SJCRH30 (cell line): Measurements from ENCODE around the gene AKAP17A. TPM values are rescaled to one million over a fixed set of nuclear protein-coding genes. Genes with fewer than 3 reads are reported as not detected.
A peak's percentile ranks its signal among the peaks of the same experiment; 100 is the strongest.
"Not testable (repeated sequence)": the region's sequence is repeated elsewhere in the genome, so short reads cannot be mapped to it uniquely, and the experiment has no call there.

ENCODE experiments used
- DNase-seq, 2 experiments: peaks; one replicate each; pipeline ENCODE4 v3.0.0-alpha.2; 2015 to 2020
- H3K27ac ChIP-seq: fragments of 250-450 bp; sonication (Bioruptor Pico); 2 replicates; pipeline ENCODE4 v1.5.1; 2020; ENCODE audit warnings: mild to moderate bottlenecking, moderate library complexity
- H3K27me3 ChIP-seq: fragments of 250-450 bp; sonication (Bioruptor Pico); 2 replicates; pipeline ENCODE4 v1.5.1; 2020; ENCODE audit warnings: mild to moderate bottlenecking, moderate library complexity
- H3K36me3 ChIP-seq: fragments of 250-450 bp; sonication (Bioruptor Pico); 2 replicates; pipeline ENCODE4 v1.5.1; 2020; ENCODE audit warnings: mild to moderate bottlenecking, moderate library complexity
- H3K4me1 ChIP-seq: fragments of 250-450 bp; sonication (Bioruptor Pico); 2 replicates; pipeline ENCODE4 v1.5.1; 2020; ENCODE audit warnings: mild to moderate bottlenecking, moderate library complexity
- H3K4me3 ChIP-seq: fragments of 250-450 bp; sonication (Bioruptor Pico); 2 replicates; pipeline ENCODE4 v1.5.1; 2020; ENCODE audit warnings: mild to moderate bottlenecking, moderate library complexity
- H3K9me3 ChIP-seq: fragments of 250-450 bp; sonication (Bioruptor Pico); replicated peaks from 2 replicates; pipeline ENCODE4 v1.5.1; 2020; ENCODE audit warnings: mild to moderate bottlenecking, moderate library complexity
- total RNA-seq: library from RNA; depleted of rRNA; stranded (reverse); fragments of >200 nt; shearing (Covaris generic); gene quantifications from 2 replicates; pipeline ENCODE4 v1.2.3, GENCODE V29; 2014

Gene AKAP17A
- total RNA-seq, 1 experiment from 2014 or later: 28.4 TPM

DNA sequence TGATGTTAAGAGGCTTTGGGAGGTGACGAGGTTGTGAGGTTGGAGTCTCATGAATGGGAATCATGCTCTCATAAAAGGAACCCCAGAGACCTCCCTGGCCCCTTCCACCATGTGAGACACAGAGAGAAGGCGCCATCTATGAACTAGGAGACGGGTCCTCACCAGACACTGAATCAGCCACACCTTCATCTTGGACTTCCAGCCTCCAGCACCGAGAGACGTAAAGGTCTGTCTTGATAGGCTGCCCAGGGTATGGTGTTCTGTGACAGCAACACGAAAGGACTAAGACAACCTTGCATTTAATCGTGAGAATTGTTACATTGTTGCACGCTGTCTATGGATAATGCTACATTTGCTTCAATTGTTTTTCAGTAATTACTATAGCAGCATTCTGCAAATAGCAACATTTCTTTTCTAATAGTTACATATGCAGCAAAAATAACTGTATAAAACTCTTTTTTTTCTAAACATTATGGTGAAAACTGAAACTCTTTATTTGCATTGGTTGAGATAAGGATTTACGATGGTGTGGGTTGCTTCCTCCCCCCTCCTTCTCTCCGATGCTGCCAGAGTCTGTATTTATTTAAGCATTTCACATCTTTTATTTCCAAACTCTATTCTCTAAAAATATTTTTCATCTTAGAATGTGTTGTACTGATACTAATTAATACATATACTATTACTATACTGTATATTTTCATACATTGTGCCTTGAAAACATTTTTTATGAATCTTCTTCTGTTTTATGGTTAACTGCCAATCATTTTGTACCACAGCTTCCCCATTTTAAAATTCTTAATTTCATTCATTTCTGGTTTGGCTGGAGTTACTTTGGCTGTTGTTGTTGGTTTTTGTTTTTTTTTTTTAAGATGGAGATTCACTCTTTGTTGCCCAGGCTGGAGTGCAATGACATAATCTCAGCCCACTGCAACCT is 26.4 kb upstream of the AKAP17A start:
- Histone ChIP-seq H3K4me3 (no peak overlapping the region), H3K27ac (no peak overlapping the region), H3K9me3 (no peaks in the 10 kb centered on the region), H3K36me3 (no peaks in the 10 kb centered on the region), H3K27me3 (no peaks in the 10 kb centered on the region), H3K4me1 (no peaks in the 10 kb centered on the region)
- no peak for DNase-seq

DNA sequence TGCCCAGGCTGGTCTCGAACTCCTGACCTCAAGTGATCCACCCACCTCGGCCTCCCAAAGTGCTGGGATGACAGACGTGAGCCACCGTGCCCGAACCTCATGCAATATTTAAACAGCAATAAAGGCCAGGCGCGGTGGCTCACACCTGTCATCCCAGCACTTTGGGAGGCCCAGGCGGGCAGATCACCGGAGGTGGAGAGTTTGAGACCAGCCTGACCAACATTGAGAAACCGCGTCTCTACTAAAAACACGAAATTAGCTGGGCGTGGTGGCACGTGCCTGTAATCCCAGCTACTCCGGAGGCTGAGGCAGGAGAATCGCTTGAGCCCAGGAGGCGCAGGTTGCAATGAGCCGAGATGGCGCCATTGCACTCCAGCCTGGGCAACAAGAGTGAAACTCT is 17.2 kb upstream of the AKAP17A start:
- H3K27ac ChIP-seq, H3K4me1 ChIP-seq, H3K4me3 ChIP-seq, DNase-seq, H3K36me3 ChIP-seq, H3K9me3 ChIP-seq, H3K27me3 ChIP-seq: not testable (repeated sequence)

DNA sequence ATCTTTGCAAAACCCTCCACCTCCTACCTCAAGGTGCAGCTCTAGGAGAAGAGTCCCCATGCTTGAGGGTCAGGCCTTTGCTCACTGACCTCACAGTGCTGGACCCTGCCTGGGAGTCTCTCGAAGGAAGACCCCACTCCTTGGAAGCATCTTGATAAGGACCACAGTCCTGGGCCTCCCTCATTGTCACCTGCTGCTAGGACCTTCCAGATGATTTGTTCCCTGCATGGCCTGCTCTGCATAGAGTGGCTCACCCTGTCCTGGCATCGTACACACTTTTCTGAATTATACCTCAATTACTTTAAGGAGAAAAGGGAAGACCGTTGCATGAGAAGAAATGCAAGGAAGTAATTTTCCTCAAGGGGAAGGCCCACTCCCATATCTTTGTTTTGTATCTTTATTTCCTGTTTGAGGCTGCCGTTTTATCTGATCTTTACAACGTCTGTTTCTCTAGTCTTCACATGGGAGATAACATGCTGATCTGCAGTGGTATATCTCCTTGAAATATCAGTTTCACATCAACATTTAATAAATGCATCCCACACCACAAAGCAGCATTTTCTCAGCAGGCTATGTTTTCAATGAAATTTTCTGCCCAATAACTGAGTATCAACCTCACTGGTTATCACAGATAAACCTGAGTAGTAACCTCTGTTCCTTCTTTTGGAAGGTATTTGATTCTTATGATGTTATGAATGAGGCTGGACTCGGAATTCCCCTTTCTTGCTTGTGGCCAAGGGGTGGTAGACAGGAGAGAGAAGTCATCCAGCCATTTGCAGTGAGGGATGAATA is 15.0 kb upstream of the AKAP17A start:
- Histone ChIP-seq H3K9me3 (no peaks in the 10 kb centered on the region), H3K4me1 (no peaks in the 10 kb centered on the region), H3K27ac (no peak overlapping the region), H3K27me3 (no peaks in the 10 kb centered on the region), H3K36me3 (no peaks in the 10 kb centered on the region), H3K4me3 (no peak overlapping the region)
- no peak for DNase-seq

DNA sequence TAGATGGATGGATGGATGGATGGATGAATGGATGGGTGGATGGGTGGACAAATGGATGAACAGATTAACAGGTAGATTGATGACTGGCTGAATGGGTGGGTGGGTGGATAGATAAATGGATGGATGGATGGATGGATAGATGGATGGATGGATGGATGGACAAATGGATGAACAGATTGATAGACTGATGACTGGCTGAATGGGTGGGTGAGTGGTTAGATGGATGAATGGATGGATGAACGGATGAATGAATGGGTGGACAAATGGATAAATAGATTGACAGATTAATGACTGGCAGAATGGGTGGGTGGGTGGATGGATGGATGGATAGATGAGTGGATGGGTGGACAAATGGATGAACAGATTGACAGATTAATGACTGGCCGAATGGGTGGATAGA is 13.6 kb upstream of the AKAP17A start:
- no peak overlapping the region for H3K27ac ChIP-seq
- no peaks in the 10 kb centered on the region for H3K27me3 ChIP-seq
- no peaks in the 10 kb centered on the region for H3K36me3 ChIP-seq
- no peaks in the 10 kb centered on the region for H3K9me3 ChIP-seq
- DNase-seq: no peak
- H3K4me1 ChIP-seq: no peaks in the 10 kb centered on the region
- no peak overlapping the region for H3K4me3 ChIP-seq

DNA sequence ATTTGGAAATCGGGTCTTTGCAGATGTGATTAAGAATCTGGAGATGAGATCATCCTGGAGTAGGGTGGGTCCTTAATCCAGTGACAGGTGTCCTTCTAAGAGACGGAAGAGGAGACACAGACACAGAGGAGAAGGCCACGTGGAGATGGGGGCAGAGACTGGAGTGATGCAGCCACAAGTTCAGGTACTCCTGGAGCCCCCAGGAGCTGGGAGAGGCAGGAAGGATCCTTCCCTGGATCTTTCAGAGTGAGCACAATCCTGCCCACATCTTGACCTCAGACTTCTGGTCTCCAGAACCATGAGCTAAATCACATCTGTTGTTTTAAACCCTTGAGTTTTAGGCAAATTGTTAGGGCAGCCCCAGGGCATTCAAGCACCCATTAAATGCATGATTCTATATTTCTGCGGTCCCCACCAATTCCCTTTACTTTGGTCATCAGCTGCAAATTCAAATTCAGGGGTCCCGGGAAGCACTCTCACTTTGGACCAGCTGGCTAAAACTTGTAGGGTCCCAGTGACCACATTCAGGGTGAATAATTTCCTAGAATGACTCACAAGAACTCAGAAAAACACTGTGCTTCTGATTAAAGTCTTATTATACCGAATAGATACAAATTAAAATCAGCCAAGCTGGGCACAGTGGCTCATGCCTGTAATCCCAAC is 12.8 kb upstream of the AKAP17A start:
- Histone ChIP-seq H3K27me3 (no peaks in the 10 kb centered on the region), H3K27ac (no peak overlapping the region), H3K36me3 (no peaks in the 10 kb centered on the region), H3K4me3 (no peak overlapping the region), H3K4me1 (no peaks in the 10 kb centered on the region), H3K9me3 (no peaks in the 10 kb centered on the region)
- DNase-seq: no peak

DNA sequence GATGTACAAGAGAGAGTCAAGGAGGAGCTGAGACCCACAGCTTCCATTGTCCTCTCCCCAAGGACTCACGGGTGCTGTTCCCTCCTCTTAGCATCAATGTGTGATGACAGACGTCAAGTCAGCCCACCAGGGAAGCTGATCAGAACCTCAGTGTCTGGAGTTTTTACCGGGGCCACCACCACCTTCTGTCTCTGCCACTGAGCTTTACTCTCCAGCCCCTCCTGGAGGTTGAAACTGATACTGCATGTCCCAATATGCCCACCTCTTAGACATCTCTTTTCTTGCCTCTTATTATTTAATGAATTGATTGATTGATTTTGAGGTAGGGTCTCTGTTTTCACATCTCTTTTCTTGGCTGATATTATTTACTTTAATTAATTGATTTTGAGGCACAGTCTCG is 10.3 kb upstream of the AKAP17A start:
- Histone ChIP-seq H3K36me3 (no peaks in the 10 kb centered on the region), H3K27me3 (no peaks in the 10 kb centered on the region), H3K9me3 (no peaks in the 10 kb centered on the region), H3K27ac (no peak overlapping the region), H3K4me1 (no peaks in the 10 kb centered on the region), H3K4me3 (no peak overlapping the region)
- DNase-seq: peak; percentile 74 to 87

DNA sequence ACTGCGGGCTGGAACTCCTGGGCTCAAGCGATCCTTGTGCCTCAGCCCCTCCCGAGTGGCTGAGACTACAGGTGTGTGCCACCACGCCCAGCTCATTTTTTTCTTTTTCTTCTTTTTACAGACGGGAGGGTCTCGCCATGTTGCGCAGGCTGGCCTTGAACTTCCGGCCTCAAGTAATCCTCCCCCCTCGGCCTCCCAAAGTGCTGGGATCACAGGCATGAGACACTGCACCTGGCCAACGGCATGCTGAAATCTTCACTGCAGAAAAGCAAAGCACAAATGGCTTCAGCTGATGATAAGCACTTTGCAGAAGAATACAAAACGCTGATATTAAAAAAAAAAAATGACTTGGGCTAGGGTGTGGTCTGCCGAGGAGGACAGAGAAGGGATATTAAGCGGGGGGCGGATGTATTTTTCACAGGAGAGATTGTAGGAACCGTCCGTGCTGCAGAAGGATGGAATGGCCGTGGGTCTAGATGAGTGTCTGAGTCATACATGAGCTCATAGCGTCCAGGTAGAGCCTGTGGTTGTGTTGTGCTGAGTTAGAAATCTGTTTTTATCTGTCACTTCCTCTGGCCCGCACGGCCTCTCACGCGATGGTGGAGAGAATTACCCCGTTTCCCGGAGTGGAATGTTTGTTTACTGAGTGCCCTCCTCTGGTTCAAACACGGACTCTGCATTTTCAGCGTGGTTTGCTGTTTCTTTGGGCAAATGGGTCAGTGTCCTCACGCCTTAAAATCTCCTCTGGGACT is 8.5 kb upstream of the AKAP17A start:
- H3K27ac ChIP-seq: no peak overlapping the region

DNA sequence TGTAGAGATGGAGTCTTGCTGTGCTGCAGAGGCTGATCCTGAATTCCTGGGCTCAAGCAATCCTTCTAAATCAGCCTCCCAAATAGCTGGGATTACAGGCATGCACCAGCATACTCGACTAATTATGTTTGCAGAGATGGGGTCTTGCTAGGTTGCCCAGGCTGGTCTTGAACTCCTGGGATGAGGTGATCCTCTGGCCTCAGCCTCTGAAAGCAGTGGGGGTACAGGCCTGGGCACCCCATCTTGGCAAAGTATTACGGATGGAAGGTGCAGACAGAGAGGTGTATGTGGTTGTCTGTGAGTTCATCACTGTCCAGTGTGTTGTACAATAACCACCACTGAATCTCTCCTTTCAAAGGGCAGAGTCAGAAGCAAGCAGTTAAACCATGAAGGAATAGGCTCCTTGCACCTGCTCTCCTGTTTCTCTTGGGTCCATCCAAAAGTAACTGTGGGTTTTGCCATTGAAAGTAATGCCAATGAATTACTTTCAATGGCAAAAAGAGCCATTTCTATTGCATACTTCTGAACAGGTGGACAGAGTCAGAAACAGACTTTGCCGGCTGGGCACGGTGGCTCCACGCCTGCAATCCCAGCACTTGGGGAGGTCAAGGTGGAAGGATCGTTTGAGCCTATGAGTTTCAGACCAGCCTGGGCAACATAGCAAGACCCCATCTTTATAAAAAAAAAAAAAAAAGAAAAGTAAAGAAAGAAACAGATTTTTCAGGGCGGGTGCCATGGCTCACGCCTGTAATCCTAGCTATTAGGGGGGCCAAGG is 7.0 kb upstream of the AKAP17A start:
- Histone ChIP-seq H3K27me3 (no peaks in the 10 kb centered on the region), H3K9me3 (no peaks in the 10 kb centered on the region), H3K4me3 (no peak overlapping the region), H3K4me1 (no peaks in the 10 kb centered on the region), H3K36me3 (no peaks in the 10 kb centered on the region), H3K27ac (no peak overlapping the region)
- DNase-seq: no peak

More for the DNA sequence above, 8.5 kb upstream of the AKAP17A start:
- no peak overlapping the region for H3K4me3 ChIP-seq
- no peaks in the 10 kb centered on the region for H3K36me3 ChIP-seq
- DNase-seq: peak in 1 of 2 experiments; percentile 14
- H3K27me3 ChIP-seq: no peaks in the 10 kb centered on the region
- no peaks in the 10 kb centered on the region for H3K9me3 ChIP-seq
- H3K4me1 ChIP-seq: no peaks in the 10 kb centered on the region

DNA sequence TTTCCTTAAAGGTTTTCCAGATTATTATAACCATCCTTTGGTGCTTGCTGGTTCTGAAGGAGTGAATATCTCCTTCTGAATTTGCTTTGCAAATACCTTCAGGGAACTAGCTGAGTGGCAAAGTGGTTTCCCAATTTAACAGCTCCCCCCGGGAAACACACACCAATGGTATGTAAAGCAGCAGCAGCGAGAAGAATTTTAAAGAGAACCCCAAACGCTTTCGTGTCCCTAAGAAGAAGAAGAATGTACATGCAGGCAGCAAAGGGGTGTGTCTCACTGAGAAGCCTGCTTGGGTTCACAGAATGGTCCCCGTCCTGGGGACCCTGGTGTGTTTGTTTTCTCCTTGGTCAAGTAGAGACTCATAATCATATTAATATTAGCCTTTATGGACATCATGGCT is 4.2 kb upstream of the AKAP17A start:
- Histone ChIP-seq H3K36me3 (no peaks in the 10 kb centered on the region), H3K4me1 (no peaks in the 10 kb centered on the region), H3K4me3 (no peak overlapping the region), H3K27me3 (no peaks in the 10 kb centered on the region), H3K27ac (no peak overlapping the region), H3K9me3 (no peaks in the 10 kb centered on the region)
- no peak for DNase-seq

DNA sequence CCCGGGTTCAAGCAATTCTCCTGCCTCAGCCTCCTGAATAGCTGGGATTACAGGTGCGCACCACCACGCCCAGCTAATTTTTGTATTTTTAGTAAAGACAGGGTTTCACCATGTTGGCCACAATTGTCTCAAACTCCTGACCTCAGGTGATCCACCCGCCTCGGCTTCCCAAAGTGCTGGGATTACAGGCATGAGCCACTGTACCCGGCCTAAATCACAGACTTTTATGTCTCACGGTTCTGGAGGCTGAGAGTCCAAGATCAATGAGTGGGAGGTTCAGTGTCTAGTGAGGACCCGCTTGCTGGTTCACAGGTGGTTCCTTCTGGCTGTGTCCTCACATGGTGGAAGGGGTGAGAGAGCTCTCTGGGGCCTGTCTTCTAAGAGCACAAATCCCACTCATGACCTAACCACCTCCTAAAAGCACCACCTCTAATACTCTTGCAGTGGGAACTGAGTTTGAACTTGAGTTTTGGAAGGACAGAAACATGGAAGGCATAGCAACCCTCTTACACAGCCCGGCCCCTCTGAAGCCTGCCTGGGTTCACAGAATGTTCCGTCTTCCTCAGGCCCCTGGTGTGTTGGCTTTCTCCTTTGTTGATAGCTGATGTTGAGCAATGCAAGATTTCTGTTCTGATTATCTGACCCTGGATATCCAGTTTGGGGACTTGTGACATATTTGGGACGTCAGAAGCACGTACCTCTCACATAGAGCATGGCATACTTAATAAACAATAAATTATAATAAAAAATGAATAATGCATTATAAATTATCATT is 1.9 kb upstream of the AKAP17A start:
- Histone ChIP-seq H3K27me3 (no peaks in the 10 kb centered on the region), H3K27ac (no peak overlapping the region), H3K9me3 (no peaks in the 10 kb centered on the region), H3K4me3 (no peak overlapping the region), H3K36me3 (peaks cover 12% of the 10 kb centered on the region; the same call in 1 of the 2 replicates), H3K4me1 (no peaks in the 10 kb centered on the region)
- no peak for DNase-seq

DNA sequence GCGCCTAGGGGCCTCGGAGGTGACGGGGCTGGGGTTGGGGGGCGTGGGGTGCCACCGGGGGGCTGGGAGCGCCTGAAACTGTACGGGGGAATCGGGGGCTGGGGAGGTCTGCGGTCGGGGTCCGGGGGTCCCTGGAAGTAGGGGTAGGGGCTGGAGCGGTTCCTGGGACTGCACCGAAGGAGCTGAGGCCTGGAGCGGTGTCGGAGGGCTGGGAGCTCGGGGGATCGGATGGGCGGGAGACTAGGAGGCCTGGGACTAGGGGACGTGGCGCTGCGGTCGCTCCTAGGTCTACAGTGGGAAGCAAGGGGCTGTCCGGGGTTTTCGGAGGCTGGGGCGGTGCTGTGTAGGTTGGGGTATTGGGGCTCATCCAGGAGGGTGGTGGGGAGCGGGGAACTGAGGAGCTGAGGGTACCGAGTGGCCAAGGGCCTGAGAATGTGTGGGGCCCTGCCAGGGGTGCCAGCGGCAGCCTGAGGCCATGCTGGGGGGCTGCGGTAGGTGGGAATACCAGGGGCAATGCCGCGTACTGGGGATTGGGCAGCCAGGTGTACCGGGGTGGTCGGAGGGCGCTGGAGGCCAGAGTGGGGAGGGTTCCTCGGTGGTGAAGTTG is 562 bp downstream of the AKAP17A start:
- H3K27me3 ChIP-seq: no peaks in the 10 kb centered on the region
- no peak for DNase-seq
- H3K27ac ChIP-seq: peak overlapping the region; percentile 32; the same call in 1 of the 2 replicates
- no peaks in the 10 kb centered on the region for H3K4me1 ChIP-seq
- H3K36me3 ChIP-seq: peaks cover 28% of the 10 kb centered on the region
- peak overlapping the region; percentile 66 for H3K4me3 ChIP-seq
- H3K9me3 ChIP-seq: no peaks in the 10 kb centered on the region

DNA sequence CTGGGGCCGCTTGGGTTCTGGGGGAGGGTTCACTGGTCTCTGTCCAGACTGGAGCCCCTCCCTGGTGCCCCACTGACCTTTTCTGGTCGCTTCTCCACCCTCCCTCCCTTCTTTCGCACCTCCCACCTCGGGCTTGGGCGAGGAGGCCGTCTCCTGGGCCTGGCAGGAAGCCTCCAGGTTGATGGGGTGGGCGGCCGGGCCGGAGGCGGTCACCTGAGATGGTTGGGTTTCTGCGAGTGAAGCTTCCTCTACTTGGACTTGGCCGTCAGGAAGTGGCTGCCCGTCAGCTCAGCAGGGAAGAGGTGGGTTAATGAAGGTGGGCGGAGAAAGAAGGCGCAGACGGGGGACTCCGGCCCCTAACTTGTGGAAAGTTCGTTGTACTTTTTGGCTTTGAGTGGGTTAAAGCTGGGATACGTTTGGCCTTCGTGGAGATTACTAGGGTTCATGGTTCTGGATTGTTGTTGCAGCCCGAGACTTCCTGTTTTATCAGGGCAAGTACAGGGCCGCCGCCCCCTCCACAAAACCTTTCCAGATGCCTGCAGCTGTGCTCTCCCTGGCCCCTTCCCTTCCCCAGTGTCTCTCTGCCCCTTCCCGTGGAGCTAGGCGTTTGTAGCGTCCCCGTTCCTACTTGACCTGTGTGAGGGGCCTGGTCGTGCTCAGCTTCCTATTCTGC is 1.2 kb downstream of the AKAP17A start:
- H3K4me3 ChIP-seq: peak overlapping the region; percentile 66
- DNase-seq: peak in 1 of 2 experiments; percentile 20
- H3K4me1 ChIP-seq: no peaks in the 10 kb centered on the region
- H3K27ac ChIP-seq: peak overlapping the region; percentile 32; the same call in 1 of the 2 replicates
- H3K36me3 ChIP-seq: peaks cover 33% of the 10 kb centered on the region
- H3K27me3 ChIP-seq: no peaks in the 10 kb centered on the region
- no peaks in the 10 kb centered on the region for H3K9me3 ChIP-seq
